GM12891 (cell line): Measurements from ENCODE around the gene HINFP.
"Not testable (repeated sequence)": the region's sequence is repeated elsewhere in the genome, so short reads cannot be mapped to it uniquely, and the experiment has no call there.

Experiments used
- DNase-seq: peaks from one replicate; pipeline ENCODE4 v3.0.0; 2011; ENCODE audit warnings: low spot score; ENCODE audit not compliant: insufficient read length
- FAIRE-seq: peaks from 2 replicates; lab custom pipeline; 2011; peaks lifted over from hg19 to GRCh38; lab: Jason Lieb, UNC
- PAX5 ChIP-seq: IDR thresholded peaks from 2 replicates; pipeline ENCODE4 v1.6.1; 2011; ENCODE audit warnings: low read length, moderate library complexity, mild to moderate bottlenecking; ENCODE audit not compliant: insufficient read depth, severe bottlenecking
- POLR2A ChIP-seq: IDR thresholded peaks from 2 replicates; pipeline ENCODE4 v1.6.1; 2011; ENCODE audit warnings: low read depth, low read length, control low read depth
- POLR2AphosphoS5 ChIP-seq: IDR thresholded peaks from 2 replicates; pipeline ENCODE4 v1.6.1; 2011; ENCODE audit warnings: low read depth, low read length, control low read depth
- POU2F2 ChIP-seq: IDR thresholded peaks from 2 replicates; pipeline ENCODE4 v1.6.1; 2011; ENCODE audit warnings: low read depth, mild to moderate bottlenecking, control low read depth, low read length, moderate library complexity
- SPI1 ChIP-seq: IDR thresholded peaks from 2 replicates; pipeline ENCODE4 v1.6.1; 2011; ENCODE audit warnings: low read depth, low read length, control low read depth
- TAF1 ChIP-seq: IDR thresholded peaks from 2 replicates; pipeline ENCODE4 v1.6.1; 2011; ENCODE audit warnings: low read depth, low read length, control low read depth

Gene HINFP

GRCh38 chr11:119153049-119153818 lies 31.9 kb downstream of the HINFP start:
- FAIRE-seq: no peak
- no peak for DNase-seq
- no peak for TF ChIP-seq POLR2A
- no peak for TF ChIP-seq PAX5

- no peak for TF ChIP-seq POLR2AphosphoS5
- no peak for TF ChIP-seq PAX5
- TF ChIP-seq POLR2A: no peak
- no peak for TF ChIP-seq POU2F2
- TF ChIP-seq SPI1: no peak
- no peak for TF ChIP-seq TAF1
- FAIRE-seq: no peak
- DNase-seq: no peak
Measured at GRCh38 chr11:119154178-119154577, 32.8 kb downstream of the HINFP start.

GRCh38 chr11:119155733-119156492 lies 34.5 kb downstream of the HINFP start:
- DNase-seq: no peak
- TF ChIP-seq PAX5: no peak
- TF ChIP-seq POLR2AphosphoS5: no peak
- no peak for FAIRE-seq

GRCh38 chr11:119156496-119156895 lies 35.1 kb downstream of the HINFP start:
- TF ChIP-seq PAX5 (no peak), POU2F2 (no peak), SPI1 (no peak), POLR2AphosphoS5 (no peak), POLR2A (no peak), TAF1 (no peak)
- no peak for FAIRE-seq
- DNase-seq: no peak

GRCh38 chr11:119157063-119157462 lies 35.7 kb downstream of the HINFP start:
- no peak for FAIRE-seq
- TF ChIP-seq POLR2AphosphoS5 (no peak), TAF1 (no peak), POU2F2 (no peak), POLR2A (no peak), PAX5 (no peak), SPI1 (no peak)

GRCh38 chr11:119158467-119158866 lies 37.1 kb downstream of the HINFP start:
- no peak for TF ChIP-seq PAX5
- no peak for TF ChIP-seq TAF1
- TF ChIP-seq POLR2AphosphoS5: no peak
- no peak for TF ChIP-seq SPI1
- no peak for TF ChIP-seq POU2F2
- TF ChIP-seq POLR2A: no peak
- DNase-seq (no peak), FAIRE-seq (no peak)

More at GRCh38 chr11:119157063-119157462, 35.7 kb downstream of the HINFP start:
- DNase-seq: no peak

GRCh38 chr11:119160151-119160550 lies 38.8 kb downstream of the HINFP start:
- DNase-seq: no peak
- FAIRE-seq: no peak

GRCh38 chr11:119161871-119162270 lies 40.5 kb downstream of the HINFP start:
- FAIRE-seq: no peak
- DNase-seq: no peak
- no peak for TF ChIP-seq POU2F2
- TF ChIP-seq POLR2A: no peak
- no peak for TF ChIP-seq POLR2AphosphoS5
- no peak for TF ChIP-seq SPI1
- TF ChIP-seq TAF1: no peak
- no peak for TF ChIP-seq PAX5

More at GRCh38 chr11:119160151-119160550, 38.8 kb downstream of the HINFP start:
- TF ChIP-seq SPI1 (no peak), POU2F2 (no peak), TAF1 (no peak), PAX5 (no peak), POLR2AphosphoS5 (no peak), POLR2A (no peak)

GRCh38 chr11:119166368-119167076 lies 45.1 kb downstream of the HINFP start:
- DNase-seq: no peak
- TF ChIP-seq POLR2AphosphoS5 (no peak), SPI1 (no peak), POLR2A (no peak), POU2F2 (no peak), PAX5 (no peak), TAF1 (no peak)
- FAIRE-seq: peak; percentile 5

GRCh38 chr11:119167077-119167458 lies 45.7 kb downstream of the HINFP start:
- DNase-seq, FAIRE-seq: not testable (repeated sequence)
